ENCODE data around the gene BPHL.

The BPHL gene

GRCh38 chr6:3102875-3103274, 15.6 kb upstream of the BPHL start:
- no peak overlapping the region for H3K4me3 ChIP-seq
- H3K9me3 ChIP-seq = no peaks in the 10 kb centered on the region
- no peak for TF ChIP-seq CTCF (IDR thresholded peaks at IDR 0.05)
- H3K27ac ChIP-seq = no peak overlapping the region
- intact Hi-C loops (cut with DNase I; ENCODE audit: low total_unique reads) = no loop called here
- H3K4me1 ChIP-seq = no peaks in the 10 kb centered on the region
- H3K36me3 ChIP-seq = peaks cover 57 to 96% (median 63%) of the 10 kb centered on the region in 3 donors
- DNase-seq = no peak
- H3K27me3 ChIP-seq = no peaks in the 10 kb centered on the region

- H3K9me3 ChIP-seq = no peaks in the 10 kb centered on the region
- no peaks in the 10 kb centered on the region for H3K4me1 ChIP-seq
- intact Hi-C loops (cut with DNase I; ENCODE audit: low total_unique reads) = no loop called here
- no peak for DNase-seq
- no peaks in the 10 kb centered on the region for H3K27me3 ChIP-seq
- no peak overlapping the region for H3K27ac ChIP-seq
- H3K36me3 ChIP-seq = peaks cover 63 to 92% (median 64%) of the 10 kb centered on the region in 3 donors
- no peak for TF ChIP-seq CTCF (IDR thresholded peaks at IDR 0.05)
- no peak overlapping the region for H3K4me3 ChIP-seq
Observed at GRCh38 chr6:3108746-3109414, 9.6 kb upstream of the BPHL start.

GRCh38 chr6:3109761-3110160, 8.8 kb upstream of the BPHL start:
- no peak for DNase-seq
- intact Hi-C loops (cut with DNase I; ENCODE audit: low total_unique reads) = no loop called here
- Histone ChIP-seq H3K27me3 (no peaks in the 10 kb centered on the region), H3K4me1 (no peaks in the 10 kb centered on the region), H3K9me3 (no peaks in the 10 kb centered on the region), H3K4me3 (no peak overlapping the region), H3K27ac (no peak overlapping the region), H3K36me3 (peaks cover 62 to 92% (median 64%) of the 10 kb centered on the region in 3 donors)
- TF ChIP-seq CTCF (IDR thresholded peaks at IDR 0.05) = no peak

- intact Hi-C loops (cut with DNase I; ENCODE audit: low total_unique reads) = no loop called here
- H3K36me3 ChIP-seq = peaks cover 33 to 56% (median 48%) of the 10 kb centered on the region in 3 donors
- H3K27ac ChIP-seq = no peak overlapping the region
- no peak for TF ChIP-seq CTCF (IDR thresholded peaks at IDR 0.05)
- no peaks in the 10 kb centered on the region for H3K9me3 ChIP-seq
- H3K4me1 ChIP-seq = peaks cover 0 to 14% (median 7%) of the 10 kb centered on the region in 4 donors
- no peak for DNase-seq
- H3K4me3 ChIP-seq = no peak overlapping the region
- no peaks in the 10 kb centered on the region for H3K27me3 ChIP-seq
Observed at GRCh38 chr6:3114377-3114776, 4.1 kb upstream of the BPHL start.

GRCh38 chr6:3117912-3118352, 579 bp upstream of the BPHL start:
- Histone ChIP-seq H3K4me3 (peak overlapping the region; percentile 82 to 94), H3K4me1 (peaks cover 0 to 18% (median 10%) of the 10 kb centered on the region in 4 donors), H3K36me3 (peaks cover 12 to 27% (median 22%) of the 10 kb centered on the region in 3 donors), H3K9me3 (no peaks in the 10 kb centered on the region), H3K27me3 (no peaks in the 10 kb centered on the region), H3K27ac (peak overlapping the region; percentile 83 to 89)
- no peak for TF ChIP-seq CTCF (IDR thresholded peaks at IDR 0.05)
- no peak for DNase-seq
- intact Hi-C loops (cut with DNase I; ENCODE audit: low total_unique reads) = no loop called here

Data from tibial artery (tissue), 4 donors.